ENCODE measurements around the gene NDUFA9.

The NDUFA9 gene

GRCh38 chr12:4648501-4649357 lies at the start of gene NDUFA9, which contains the start of gene AKAP3:
Gene NDUFA9, plus strand, starts transcription at chr12:4649114. Its CDS starts 13 bp downstream, at chr12:4649127.
Gene AKAP3, minus strand, starts transcription at chr12:4649051. Its CDS starts 10,855 bp downstream, at chr12:4638196.
- peak; percentile 86 for DNase-seq

GRCh38 chr12:4603421-4603820 lies 45.5 kb upstream of the NDUFA9 start:
- DNase-seq: no peak

- DNase-seq: no peak
Measured at GRCh38 chr12:4603946-4604345, 45.0 kb upstream of the NDUFA9 start.

- peak; percentile 90 for DNase-seq
Measured at GRCh38 chr12:4604684-4605193, 44.2 kb upstream of the NDUFA9 start.

- DNase-seq: no peak
Measured at GRCh38 chr12:4607056-4607455, 41.9 kb upstream of the NDUFA9 start.

GRCh38 chr12:4609071-4609470 lies 39.8 kb upstream of the NDUFA9 start:
- DNase-seq: no peak

- DNase-seq: no peak
Measured at GRCh38 chr12:4610481-4610880, 38.4 kb upstream of the NDUFA9 start.

- no peak for DNase-seq
Measured at GRCh38 chr12:4615667-4616066, 33.2 kb upstream of the NDUFA9 start.

GRCh38 chr12:4621511-4621910 lies 27.4 kb upstream of the NDUFA9 start:
- no peak for DNase-seq

- DNase-seq: no peak
Measured at GRCh38 chr12:4626543-4626942, 22.4 kb upstream of the NDUFA9 start.

GRCh38 chr12:4628406-4628805 lies 20.5 kb upstream of the NDUFA9 start:
- no peak for DNase-seq

- no peak for DNase-seq
Measured at GRCh38 chr12:4630262-4630661, 18.7 kb upstream of the NDUFA9 start.

GRCh38 chr12:4643747-4644146 lies 5.2 kb upstream of the NDUFA9 start:
- DNase-seq: no peak

GRCh38 chr12:4645023-4645422 lies 3.9 kb upstream of the NDUFA9 start:
- no peak for DNase-seq

- no peak for DNase-seq
Measured at GRCh38 chr12:4648104-4648500, 812 bp upstream of the NDUFA9 start.

GRCh38 chr12:4649358-4649661 lies 396 bp downstream of the NDUFA9 start:
- DNase-seq: no peak

GRCh38 chr12:4653257-4653656 lies 4.3 kb downstream of the NDUFA9 start:
- DNase-seq: no peak

GRCh38 chr12:4653691-4654090 lies 4.8 kb downstream of the NDUFA9 start:
- no peak for DNase-seq

- DNase-seq: peak; percentile 58
Measured at GRCh38 chr12:4663971-4664505, 15.1 kb downstream of the NDUFA9 start.

GRCh38 chr12:4665236-4665635 lies 16.3 kb downstream of the NDUFA9 start:
- DNase-seq: no peak

GRCh38 chr12:4679711-4680110 lies 30.8 kb downstream of the NDUFA9 start:
- no peak for DNase-seq

GRCh38 chr12:4681732-4682131 lies 32.8 kb downstream of the NDUFA9 start:
- DNase-seq: no peak

GRCh38 chr12:4685317-4685716 lies 36.4 kb downstream of the NDUFA9 start:
- no peak for DNase-seq

GRCh38 chr12:4690760-4691159 lies 41.8 kb downstream of the NDUFA9 start:
- DNase-seq: no peak

Data from kidney glomerular epithelial cell (primary cell).